Measurements from ENCODE around the gene UNC80. TPM values are rescaled to one million over a fixed set of nuclear protein-coding genes. Genes with fewer than 3 reads are reported as not detected.

Gene UNC80
- polyA plus RNA-seq, 1 donor (not counting 4 experiments of a cell fraction or from before 2014, with no cell fraction given), result 0.13 TPM

GRCh38 chr2:209876211-209876610 lies 104.6 kb downstream of the UNC80 start:
- no peak for TF ChIP-seq CTCF (optimal IDR thresholded peaks at IDR 0.05 in 1 of 3, IDR thresholded peaks at IDR 0.05 in 1 of 3, conservative IDR thresholded peaks at IDR 0.05 in 1 of 3; ENCODE audit: extremely low read depth in 1 of 3, insufficient read depth in 2 of 3, low read length in 3 of 3)
- TF ChIP-seq EZH2 (IDR thresholded peaks at IDR 0.05; ENCODE audit: low read length), result no peak
- Histone ChIP-seq H4K20me1 (ENCODE audit: control insufficient read depth, extremely low read depth, insufficient read depth, low read length) (no peaks in the 10 kb centered on the region), H3K36me3 (ENCODE audit: control insufficient read depth in 2 of 2, extremely low read depth in 1 of 2, insufficient read depth in 2 of 2, low read length in 2 of 2) (no peaks in the 10 kb centered on the region), H3K79me2 (ENCODE audit: control insufficient read depth, insufficient read depth, low read length) (no peaks in the 10 kb centered on the region), H3K4me1 (ENCODE audit: control insufficient read depth, extremely low read depth, insufficient read depth, low read length) (peaks cover 16% of the 10 kb centered on the region), H3K9me1 (ENCODE audit: control insufficient read depth, extremely low read depth, insufficient read depth, low read length) (no peaks in the 10 kb centered on the region), H2AFZ (ENCODE audit: control insufficient read depth, low read length) (peak overlapping the region; percentile 21), H3K9me3 (ENCODE audit: control insufficient read depth, low read depth, low read length) (no peaks in the 10 kb centered on the region), H3K27ac (ENCODE audit: control insufficient read depth, insufficient read depth, low read length) (peak overlapping the region; percentile 17), H3K9ac (ENCODE audit: control insufficient read depth, extremely low read depth, insufficient read depth, low read length) (no peak overlapping the region), H3K27me3 (ENCODE audit: control insufficient read depth, extremely low read depth, insufficient read depth, low read length) (no peaks in the 10 kb centered on the region), H3K4me2 (ENCODE audit: control insufficient read depth, extremely low read depth, insufficient read depth, low read depth, low read length) (peak overlapping the region; percentile 3), H3K4me3 (ENCODE audit: control insufficient read depth in 2 of 3, extremely low read depth in 1 of 3, insufficient read depth in 2 of 3, low read depth in 1 of 3, low read length in 3 of 3) (no peak overlapping the region)
- no peak for DNase-seq (ENCODE audit: low read depth, low spot score)
- no peak for FAIRE-seq
- dilution Hi-C loops (cut with MboI; ENCODE audit: extremely low pct_ligation_motif_present, low sequenced_read_pairs), result no loop called here

- H3K9ac ChIP-seq (ENCODE audit: control insufficient read depth, extremely low read depth, insufficient read depth, low read length), result no peak overlapping the region
- no peaks in the 10 kb centered on the region for H3K9me1 ChIP-seq (ENCODE audit: control insufficient read depth, extremely low read depth, insufficient read depth, low read length)
- DNase-seq (ENCODE audit: low read depth, low spot score) (no peak), FAIRE-seq (peak; percentile 68)
- no peaks in the 10 kb centered on the region for H3K36me3 ChIP-seq (ENCODE audit: control insufficient read depth in 2 of 2, extremely low read depth in 1 of 2, insufficient read depth in 2 of 2, low read length in 2 of 2)
- H3K4me2 ChIP-seq (ENCODE audit: control insufficient read depth, extremely low read depth, insufficient read depth, low read depth, low read length), result no peak overlapping the region
- no peak overlapping the region for H3K4me3 ChIP-seq (ENCODE audit: control insufficient read depth in 2 of 3, extremely low read depth in 1 of 3, insufficient read depth in 2 of 3, low read depth in 1 of 3, low read length in 3 of 3)
- peaks cover 16% of the 10 kb centered on the region for H3K4me1 ChIP-seq (ENCODE audit: control insufficient read depth, extremely low read depth, insufficient read depth, low read length)
- no peak for TF ChIP-seq CTCF (optimal IDR thresholded peaks at IDR 0.05 in 1 of 3, IDR thresholded peaks at IDR 0.05 in 1 of 3, conservative IDR thresholded peaks at IDR 0.05 in 1 of 3; ENCODE audit: extremely low read depth in 1 of 3, insufficient read depth in 2 of 3, low read length in 3 of 3)
- no peak for TF ChIP-seq EZH2 (IDR thresholded peaks at IDR 0.05; ENCODE audit: low read length)
- no peak overlapping the region for H3K27ac ChIP-seq (ENCODE audit: control insufficient read depth, insufficient read depth, low read length)
- dilution Hi-C loops (cut with MboI; ENCODE audit: extremely low pct_ligation_motif_present, low sequenced_read_pairs), result no loop called here
- H2AFZ ChIP-seq (ENCODE audit: control insufficient read depth, low read length), result no peak overlapping the region
- H3K9me3 ChIP-seq (ENCODE audit: control insufficient read depth, low read depth, low read length), result no peaks in the 10 kb centered on the region
- no peaks in the 10 kb centered on the region for H4K20me1 ChIP-seq (ENCODE audit: control insufficient read depth, extremely low read depth, insufficient read depth, low read length)
- no peaks in the 10 kb centered on the region for H3K27me3 ChIP-seq (ENCODE audit: control insufficient read depth, extremely low read depth, insufficient read depth, low read length)
- no peaks in the 10 kb centered on the region for H3K79me2 ChIP-seq (ENCODE audit: control insufficient read depth, insufficient read depth, low read length)
These were observed 107.1 kb downstream of the UNC80 start for GRCh38 chr2:209878701-209879100.

Data from keratinocyte (primary cell).